GM12891 (cell line): ENCODE data around the gene CCL21.

Experiments used
- POLR2A ChIP-seq: IDR thresholded peaks from 2 replicates; pipeline ENCODE4 v1.6.1; 2011; ENCODE audit warnings: low read depth, low read length, control low read depth
- POLR2AphosphoS5 ChIP-seq: IDR thresholded peaks from 2 replicates; pipeline ENCODE4 v1.6.1; 2011; ENCODE audit warnings: low read depth, low read length, control low read depth
- SPI1 ChIP-seq: IDR thresholded peaks from 2 replicates; pipeline ENCODE4 v1.6.1; 2011; ENCODE audit warnings: low read depth, low read length, control low read depth
- TAF1 ChIP-seq: IDR thresholded peaks from 2 replicates; pipeline ENCODE4 v1.6.1; 2011; ENCODE audit warnings: low read depth, low read length, control low read depth

- TF ChIP-seq POLR2AphosphoS5: no peak
- TF ChIP-seq TAF1: no peak
- no peak for TF ChIP-seq POLR2A
- no peak for TF ChIP-seq SPI1
Measured at GRCh38 chr9:34689116-34689470, 20.8 kb downstream of the CCL21 start.
